NOMO-1 treated with DMSO at 0.1 percent for 48 hours (cell line): ENCODE measurements around the gene HJV.
A peak's percentile ranks its signal among the peaks of the same experiment; 100 is the strongest.

Experiments
- DNase-seq: peaks from one replicate; lab custom pipeline; 2025; ENCODE audit not compliant: unreplicated experiment; lab: John Stamatoyannopoulos, UW

The HJV gene

DNA sequence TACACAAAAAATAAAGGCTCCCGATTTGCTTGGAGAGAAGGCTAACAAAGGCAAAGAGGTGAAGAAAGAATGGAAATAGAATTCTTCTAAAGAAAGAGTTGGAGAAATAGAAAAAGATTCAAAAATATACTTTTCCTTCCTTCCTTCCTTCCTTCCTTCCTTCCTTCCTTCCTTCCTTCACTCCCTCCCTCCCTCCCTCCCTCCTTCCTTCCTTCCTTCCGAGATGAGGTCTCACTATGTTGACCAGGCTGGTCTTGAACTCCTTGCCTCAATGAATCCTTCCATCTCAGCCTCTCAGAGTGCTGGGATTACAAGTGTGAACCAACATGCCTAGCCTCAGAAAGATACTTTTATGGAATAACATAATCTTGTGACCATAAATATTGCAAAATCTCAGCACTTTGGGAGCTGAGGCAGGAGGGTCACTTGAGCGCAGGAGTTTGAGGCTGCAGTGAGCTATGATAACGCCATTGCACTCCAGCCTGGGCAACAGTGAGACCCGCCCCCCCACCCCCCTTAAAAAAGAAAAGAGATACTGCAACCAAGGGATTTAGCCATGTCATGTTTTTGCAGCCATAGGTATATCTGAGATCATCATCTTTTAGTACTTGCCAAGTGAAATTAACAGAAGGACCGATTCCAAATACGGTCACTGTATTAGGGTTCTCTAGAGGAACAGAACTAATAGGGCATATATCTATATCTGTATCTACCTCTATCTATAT lies 1.0 kb upstream of the HJV start:
- no peak for DNase-seq

DNA sequence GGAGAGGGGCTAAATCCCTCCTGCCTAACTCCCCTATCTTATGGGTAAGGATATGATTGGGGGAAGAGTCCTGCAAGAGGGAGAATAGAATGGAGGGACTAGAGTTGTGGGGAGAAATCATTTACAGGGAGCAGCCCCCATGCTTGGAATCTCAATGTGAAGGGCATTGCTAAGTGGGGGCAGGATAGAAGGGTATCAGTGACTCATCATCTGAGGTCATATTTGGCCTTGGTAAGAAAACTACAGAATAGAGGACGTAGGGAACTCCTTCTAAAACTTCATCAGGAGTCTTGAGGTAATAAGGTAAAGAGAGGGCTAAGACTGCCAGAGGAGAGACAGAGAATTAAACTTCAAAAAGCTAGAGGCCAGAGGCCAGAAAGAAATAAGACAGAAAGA lies 487 bp downstream of the HJV start:
- DNase-seq, result no peak

DNA sequence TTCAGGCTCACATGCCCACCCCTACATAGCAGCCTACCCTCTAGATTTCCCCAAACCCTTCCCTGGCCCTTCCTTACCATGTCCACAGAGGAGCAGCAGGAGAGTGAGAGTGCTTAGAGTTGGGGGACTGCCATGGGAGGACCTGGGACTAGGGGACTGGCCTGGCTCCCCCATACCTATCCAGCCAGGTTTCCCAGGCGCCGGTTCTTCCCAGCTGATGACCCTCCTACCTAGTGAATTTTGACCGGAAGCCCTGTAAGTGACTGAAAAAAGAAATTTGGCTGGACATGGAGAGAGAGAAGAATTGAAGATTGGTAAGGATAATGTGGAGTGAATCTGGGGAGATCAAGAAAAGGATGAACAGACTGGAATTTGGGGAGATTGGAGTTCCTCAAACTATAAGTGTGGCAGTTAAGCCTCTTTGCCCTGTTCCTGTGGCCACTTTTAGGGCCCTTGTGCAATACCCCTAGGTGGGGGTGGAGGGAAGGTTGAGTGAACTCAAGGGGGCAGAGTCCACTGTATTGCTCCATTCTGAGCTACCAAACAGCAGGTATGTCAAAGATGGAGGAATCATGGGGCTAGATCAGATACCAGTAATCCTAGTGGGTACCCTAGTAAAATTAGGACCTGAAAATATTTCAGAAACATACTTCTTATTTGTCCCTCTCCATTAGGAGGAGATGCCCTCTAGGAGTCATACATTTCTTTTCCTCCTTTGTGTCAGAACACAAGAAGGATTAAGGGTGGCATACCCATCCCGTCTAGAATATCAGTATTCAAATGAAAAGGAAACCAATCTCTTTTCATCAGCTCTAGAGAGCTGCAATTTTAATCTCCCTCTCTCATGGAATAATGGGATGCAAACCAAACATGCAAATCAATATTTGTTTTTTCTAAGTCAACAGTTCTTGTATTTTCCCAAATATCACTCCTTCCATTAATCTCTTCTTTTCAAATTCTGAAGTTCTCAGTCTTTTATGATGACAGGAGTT lies 1.2 kb downstream of the HJV start:
- DNase-seq, result peak; percentile 66

DNA sequence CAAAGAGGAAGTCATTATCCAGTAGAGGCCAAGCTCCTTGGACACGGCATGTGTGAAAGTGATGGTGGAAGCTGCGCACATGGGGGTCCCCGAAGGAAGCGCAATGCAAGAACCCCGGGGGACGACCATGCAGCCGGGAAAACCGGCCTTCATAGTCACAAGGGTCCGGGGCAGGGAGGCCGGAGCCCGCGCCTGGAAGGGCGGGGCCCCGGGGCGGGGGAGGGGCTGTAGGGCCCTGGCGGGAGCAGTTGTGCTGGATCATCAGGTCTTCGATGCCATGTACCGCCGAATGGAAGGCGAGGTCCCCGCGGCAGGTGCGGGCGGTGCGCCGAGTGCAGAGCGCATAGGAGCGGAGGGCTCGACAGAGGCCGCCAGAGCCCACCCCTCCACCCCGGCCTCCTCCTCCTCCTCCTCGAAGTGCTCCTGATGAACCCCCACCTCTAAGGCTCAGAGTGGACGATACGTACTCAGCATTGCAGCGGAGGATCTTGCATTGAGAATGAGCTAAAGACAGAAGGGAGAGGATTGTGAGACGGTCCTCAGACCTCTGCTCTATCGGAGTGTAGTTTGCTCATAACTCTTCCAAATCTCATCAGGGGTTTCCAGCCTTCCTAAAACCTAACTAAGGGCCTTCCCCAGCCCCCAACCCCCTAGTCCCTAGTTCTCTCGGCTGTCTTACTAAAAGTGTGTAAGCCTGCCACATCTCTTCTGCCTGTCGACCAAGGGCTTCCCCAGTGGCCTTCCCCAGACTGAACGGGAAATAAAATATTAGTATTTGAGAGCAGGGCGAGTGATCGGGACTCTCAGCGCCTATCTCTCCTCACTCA lies 2.1 kb downstream of the HJV start:
- no peak for DNase-seq

DNA sequence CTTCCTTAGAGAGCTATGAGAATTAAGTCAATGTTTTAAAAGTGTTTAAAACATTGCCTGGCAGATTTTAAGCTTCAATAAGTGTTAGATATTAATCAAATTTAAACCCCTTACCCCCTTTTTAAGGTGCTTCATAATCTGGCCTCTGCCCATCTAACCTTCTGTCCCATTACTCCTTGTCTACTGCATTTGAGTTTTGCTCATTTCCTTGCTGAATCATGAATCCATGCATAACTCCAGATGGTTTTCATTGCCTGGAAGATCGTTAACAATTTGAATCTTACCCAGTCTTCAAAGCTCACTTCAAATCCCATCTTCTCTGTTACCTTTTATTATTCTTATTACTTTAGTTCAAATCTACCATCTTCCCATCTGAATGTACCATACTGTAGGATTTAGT lies 4.6 kb downstream of the HJV start:
- DNase-seq, result no peak

DNA sequence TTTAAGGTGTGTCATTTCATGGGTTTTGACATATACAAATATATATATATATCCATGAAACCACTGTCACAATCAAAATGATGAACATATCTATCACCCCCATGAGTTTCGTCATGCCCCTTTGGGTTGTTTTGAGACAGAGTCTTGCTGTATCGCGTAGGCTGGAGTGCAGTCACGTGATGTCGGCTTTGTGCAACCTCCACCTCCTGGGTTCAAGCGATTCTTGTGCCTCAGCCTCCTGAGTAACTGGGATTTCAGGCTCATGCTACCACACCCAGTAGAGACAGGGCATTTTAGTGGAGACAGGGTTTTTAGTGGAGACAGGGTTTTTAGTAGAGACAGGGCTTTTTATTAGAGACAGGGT lies 8.0 kb downstream of the HJV start:
- DNase-seq, result no peak

DNA sequence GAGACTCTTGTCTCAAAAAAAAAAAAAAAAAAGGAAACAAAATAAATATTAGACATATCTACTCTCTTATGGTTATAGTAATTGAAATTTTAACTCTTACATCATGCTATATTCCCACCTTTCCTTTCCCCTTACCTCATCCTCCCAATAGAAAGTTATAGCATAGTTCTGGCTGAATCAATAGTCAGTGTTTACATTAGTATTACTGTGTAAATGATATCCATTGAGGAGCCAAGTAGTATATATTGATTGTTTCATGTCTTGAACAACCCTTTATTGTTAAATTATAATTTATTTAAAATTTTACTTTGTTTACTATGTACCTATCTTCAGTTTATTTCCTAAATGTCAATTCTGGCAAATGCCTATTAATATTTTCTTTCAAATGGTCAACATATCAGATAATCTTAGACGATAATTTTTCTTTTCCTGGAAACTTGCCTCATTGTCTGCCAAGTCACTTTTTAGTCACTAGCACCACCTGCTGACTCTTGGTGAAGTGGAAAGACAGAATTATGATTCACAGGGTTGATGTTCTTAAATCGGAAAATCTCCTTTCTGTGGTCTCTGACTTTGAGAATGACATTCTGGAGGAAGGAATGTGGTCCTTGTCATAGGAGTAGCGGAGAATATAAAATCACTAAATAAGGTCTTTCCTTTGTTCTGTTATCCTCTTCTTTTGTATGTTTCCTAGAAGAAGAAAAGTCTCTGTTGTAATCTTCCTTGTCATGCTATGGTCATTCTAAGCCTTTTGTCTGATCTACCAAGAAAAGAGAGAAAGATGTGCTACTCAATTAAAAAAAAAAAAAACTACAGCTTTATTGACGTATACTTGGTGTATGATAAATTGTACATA lies 8.6 kb downstream of the HJV start:
- peak; percentile 75 for DNase-seq

DNA sequence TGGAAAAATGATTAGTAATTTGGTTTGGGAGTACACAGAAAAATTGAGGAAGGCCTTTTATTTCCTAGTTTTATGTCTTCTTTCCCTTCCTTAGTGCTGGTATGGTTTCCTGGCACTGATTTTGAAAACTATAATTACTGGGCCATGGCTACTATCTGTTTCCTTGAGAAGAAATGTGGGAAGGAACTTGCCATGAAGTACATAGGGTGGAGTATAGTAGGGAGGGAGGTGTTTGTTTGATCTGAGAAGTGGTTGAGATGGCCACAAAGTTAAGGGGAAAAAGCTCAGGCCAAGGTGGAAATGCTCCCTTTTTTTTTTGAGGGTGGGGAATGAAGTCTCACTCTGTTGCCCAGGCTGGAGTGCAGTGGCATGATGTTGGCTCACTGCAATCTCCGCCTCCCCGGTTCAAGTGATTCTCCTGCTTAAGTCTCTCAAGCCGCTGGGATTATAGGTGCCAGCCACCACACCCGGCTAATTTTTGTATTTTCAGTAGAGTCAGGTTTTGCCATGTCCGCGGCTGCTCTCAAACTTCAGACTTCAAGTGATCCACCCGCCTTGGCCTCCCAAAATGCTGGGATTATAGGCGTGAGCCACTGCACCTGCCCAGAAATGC lies 11.3 kb downstream of the HJV start:
- no peak for DNase-seq

DNA sequence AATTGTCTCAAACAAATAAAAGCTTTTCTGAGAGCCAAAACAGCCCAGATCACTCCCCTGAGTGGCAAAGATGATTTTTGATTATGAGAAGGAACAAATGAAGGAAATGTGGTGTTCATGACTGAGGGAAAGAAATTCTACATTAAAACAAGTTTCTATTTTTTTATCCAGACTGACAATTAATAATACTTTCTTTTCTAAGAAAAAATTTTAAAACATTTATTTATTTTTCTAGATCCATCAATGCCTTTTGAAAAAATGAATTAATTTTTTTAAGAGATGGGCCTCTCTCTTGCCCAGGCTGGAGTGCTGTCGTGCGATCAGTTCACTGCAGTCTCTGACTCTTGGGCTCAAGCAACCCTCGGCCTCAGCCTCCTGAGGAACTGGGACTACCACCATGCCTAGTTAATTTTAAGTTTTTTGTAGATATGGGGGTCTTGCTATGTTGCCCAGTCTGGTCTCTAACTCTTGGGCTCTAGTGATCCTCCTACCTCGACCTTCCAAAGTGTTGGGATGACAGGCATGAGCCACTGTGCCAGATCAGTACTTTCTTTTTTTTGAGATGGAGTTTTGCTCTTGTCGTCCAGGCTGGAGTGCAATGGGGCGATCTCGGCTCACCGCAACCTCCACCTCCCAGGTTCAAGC lies 13.9 kb downstream of the HJV start:
- DNase-seq, result no peak

DNA sequence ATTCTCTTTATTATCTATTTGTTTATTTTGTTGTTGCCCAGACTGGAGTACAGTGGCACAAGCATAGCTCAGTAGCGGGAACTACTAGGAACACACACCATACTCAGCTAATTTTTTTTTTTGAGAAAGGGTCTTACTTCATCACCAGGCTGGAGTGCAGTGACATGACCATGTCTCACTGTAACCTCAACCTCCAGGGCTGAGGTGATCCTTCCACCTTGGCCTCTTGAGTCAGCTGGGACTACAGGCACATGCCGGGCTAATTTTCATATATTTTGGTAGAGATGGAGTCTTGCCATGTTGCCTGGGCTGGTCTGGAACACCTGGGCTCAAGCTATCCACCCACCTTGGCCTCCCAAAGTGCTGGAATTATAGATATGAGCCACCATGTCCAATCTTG lies 19.8 kb downstream of the HJV start:
- DNase-seq, result no peak

DNA sequence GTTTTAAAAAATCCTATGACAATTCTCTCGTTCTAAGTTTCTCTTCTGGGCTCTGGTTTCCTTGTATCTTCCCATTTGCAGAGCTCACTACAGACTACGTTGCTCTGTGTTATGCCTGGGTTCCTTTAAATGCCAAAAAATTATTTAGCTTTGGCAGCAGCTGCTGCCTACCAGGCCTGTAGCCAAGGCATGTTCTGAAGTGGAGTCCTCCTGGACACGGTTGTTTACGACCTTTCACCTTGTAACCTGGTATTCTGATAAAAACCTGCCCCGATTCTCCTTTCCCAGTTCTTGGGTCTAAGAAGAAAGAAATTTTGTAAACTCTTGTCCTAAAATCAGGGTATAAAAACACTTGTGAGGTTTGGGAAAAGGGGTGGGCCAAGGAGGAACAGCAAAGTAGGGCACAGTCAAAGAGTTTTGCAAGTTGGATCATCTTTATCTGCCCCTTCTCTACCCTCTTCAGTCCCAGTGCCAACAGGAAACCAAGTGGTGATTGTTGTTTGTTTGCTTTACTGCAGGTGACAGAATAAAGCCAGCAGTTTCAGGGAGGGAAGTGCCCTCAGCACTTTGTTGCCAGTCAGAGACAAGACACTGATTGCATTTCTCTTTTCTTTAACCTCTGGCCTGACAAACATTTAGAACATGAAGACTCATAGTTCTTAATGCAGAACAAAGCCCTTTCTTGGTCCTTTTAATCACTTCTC lies 22.1 kb downstream of the HJV start:
- DNase-seq, result no peak

DNA sequence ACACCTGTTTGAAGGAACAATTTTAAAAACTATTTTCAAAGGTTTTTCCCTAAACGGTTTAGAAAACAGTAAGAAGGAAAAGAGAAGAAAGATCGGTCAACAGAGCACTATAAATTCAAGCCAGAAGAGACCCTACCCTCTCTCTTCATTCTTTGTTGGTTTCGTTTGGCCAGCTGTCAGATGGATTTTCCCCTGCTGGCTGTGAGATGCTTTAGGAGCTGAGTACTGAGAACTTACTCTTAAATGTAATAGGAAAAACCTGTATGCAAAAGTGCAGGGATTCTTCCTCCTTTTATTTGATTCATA lies 23.9 kb downstream of the HJV start:
- DNase-seq, result no peak

DNA sequence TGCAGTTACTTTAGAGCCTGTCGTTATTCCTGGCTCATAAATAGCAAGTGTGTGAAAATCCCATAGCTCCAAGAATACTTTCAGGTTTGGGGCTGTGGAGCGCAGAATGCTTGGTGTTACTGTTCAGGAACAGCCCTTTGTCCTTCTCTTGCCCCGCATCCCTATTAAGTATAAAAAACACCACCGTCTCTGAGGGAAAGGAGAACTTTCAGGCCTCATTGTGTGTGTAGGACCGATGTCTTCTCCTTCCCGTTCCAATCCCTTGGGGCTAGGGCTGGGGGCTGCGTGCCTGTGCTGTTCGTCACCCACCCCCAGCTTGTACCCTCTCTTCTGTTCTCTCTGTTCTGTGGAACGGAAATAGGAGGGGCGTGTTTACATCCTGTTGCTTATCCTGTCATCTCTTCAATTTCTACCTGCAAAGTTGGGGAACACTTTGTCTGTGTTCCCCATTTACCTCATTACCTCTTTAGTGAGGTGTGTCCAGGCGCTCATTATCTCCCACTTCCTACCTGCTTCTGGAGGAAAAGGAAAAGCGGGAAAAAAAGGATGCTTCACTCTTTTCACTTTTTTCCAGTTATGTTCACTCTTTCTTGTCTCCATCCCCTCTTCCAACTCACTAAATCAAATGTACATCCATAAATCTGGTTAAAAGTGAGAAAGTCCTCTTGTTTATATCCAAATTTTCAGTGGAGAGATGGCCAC lies 24.4 kb downstream of the HJV start:
- peak; percentile 46 for DNase-seq

DNA sequence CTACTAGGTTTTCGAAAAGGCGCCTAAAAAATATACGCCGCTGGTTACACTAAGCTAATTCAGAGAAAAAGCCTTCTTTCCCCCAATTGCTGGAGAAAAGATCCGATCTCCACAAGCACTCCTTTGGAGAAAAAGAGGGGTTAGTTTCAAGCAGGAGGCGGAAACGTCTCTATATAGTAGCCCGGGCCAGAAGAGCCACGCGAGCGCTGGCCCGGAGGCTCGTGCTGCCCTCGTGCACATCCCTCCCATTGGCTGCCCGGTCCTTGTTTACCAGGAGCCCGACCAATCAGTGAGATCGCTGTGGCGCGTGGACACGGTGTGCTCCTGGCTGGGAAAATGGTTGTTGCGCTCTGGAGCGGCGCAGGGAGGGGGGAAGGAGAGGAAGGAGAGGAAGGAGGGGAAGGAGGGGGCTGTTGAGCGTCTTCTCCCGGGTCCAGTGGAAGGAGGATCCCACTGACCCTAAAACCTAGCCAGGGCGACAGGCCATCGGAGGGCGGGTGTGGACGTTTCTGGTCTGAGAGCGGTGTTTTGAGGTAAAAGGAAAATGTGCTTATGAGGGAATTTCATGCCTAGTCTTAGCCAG lies 25.0 kb downstream of the HJV start, which contains the start of gene TXNIP:
TXNIP (minus strand) TSS at position 147 of the 583 bp plus-strand sequence. CDS start 313 bp downstream, outside the sequence.
- DNase-seq, result peak; percentile 96

DNA sequence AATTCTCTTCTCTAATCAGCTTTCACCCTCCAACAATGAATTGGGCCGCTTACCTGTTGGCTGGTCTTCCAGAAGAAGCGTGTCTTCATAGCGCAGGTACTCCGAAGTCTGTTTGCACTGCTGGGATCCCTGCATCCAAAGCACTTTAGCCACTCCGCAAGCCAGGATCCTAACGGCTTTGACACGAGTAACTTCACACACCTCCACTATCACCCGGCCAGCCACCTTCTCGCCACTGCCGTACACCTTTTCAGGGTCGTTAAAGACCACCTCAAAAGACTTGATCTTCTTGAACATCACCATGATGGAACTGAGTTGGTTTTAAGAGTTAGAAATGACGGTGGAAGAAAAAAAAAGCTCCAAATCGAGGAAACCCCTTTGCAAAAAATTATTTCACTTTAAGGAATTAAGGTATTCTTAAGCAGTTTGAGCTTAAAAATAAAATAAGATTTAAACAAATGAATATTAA lies 25.5 kb downstream of the HJV start:
- no peak for DNase-seq

DNA sequence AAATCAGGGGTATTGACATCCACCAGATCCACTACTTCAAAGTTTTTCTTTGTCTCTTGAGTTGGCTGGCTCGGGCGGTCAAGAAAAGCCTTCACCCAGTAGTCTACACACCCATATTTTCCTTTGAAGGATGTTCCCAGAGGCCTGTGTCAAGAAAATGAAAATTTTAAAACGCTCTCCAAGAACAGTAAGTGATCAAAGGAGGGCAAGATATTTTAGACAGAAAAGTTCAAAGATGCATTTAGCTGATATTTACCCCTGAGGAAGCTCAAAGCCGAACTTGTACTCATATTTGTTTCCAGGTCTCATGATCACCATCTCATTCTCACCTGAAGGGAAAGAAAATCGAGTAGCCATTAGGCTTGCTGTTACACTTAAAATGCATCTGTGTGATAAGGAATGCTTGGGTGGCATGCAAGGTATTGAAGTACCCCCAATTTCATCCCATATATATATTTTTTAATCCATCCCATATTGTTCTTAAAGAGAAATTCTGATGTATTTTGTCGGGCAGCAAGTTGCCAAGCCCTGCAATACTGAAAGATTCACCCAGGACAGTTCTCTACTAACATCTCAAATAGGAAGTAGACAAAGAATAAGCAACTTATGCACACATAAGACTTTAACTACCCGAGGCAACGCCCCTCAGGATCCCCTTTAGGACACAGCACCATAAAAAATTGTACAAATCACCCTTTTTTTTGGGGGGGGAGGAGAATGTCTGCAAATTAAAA lies 26.2 kb downstream of the HJV start:
- DNase-seq, result peak; percentile 37

DNA sequence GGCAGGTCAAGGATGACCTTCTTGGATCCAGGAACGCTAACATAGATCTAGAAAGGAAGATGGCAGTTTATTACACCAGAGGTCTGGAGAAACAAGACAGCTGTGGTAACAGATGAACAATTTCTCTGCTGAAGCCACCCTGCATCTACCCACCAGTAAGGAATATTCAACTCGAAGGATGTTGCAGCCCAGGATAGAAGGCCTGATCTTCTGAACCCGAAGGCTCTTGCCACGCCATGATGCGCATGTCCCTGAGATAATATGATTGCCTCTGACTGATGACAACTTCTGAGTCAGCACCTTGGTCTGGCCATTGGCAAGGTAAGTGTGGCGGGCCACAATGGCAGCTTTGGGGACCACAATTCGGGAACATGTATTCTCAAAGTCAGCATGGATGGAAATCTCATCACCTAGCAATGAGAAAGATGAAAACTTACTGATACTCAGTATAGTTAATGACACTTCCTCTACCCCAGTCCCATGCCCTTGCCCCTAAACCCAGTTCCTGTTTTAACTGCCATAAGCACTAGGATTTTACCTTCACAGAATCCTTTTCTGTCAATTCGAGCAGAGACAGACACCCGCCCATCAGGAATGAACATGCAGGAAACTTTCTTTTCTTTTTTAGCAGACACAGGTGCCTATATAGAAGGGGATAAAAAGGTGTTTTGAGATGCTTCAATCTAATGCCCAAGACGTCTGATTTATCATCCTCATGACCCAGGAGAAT lies 27.0 kb downstream of the HJV start:
- DNase-seq, result peak; percentile 37
